T-helper 2 cell (primary cell): Measurements from ENCODE around the gene HOXC13.

Experiments used
- DNase-seq, 5 experiments: peaks; one replicate each; pipeline versions ENCODE4 v3.0.0 to v3.0.0-alpha.2; 2012 to 2022

Gene HOXC13

DNA sequence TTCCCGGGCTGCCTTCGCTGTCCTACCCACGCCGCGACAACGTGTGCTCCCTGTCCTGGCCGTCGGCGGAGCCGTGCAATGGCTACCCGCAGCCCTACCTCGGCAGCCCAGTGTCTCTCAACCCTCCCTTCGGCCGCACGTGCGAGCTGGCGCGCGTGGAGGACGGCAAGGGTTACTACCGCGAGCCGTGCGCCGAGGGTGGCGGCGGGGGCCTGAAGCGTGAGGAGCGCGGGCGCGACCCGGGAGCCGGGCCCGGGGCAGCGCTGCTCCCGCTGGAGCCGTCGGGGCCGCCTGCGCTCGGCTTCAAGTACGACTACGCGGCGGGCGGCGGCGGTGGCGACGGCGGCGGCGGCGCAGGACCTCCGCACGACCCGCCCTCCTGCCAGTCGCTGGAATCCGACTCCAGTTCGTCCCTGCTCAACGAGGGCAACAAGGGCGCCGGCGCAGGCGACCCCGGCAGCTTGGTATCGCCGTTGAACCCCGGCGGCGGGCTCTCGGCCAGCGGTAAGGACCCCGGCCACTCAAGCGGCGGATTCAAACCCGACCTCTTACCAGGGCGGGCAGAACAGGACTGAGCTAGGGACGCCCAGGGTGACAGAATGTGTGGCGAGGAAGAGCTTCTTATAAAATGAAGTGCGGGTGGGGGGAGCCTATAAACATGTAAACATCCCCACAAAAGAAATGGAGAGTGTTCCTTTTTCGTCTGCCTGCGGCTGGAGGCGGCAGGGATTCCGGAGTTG is 16.6 kb downstream of the HOXC13 start:
- no peak for DNase-seq

DNA sequence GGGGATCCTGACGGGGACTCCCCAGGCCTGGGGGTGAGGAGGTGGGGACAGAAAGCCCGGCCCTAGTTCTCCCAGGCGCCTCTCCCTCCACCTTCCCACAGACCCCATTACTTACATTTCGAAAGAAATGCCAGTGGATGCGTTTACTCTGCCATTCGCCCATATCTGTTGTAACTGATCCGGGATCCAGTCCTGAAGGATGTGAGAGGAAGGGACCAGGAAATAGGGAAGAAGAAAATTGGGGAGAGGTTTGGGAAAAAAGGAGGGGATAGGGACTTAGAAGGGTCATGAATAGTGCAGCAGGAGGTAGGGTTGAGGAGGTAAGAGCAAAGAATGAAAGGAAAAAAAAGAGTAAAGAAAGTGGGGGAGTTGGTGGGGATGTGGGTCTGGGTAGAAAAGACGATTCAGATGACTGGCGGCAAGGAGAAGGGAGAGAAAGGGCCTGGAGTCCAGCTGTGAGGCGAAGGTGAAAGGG is 17.2 kb downstream of the HOXC13 start:
- DNase-seq = no peak

DNA sequence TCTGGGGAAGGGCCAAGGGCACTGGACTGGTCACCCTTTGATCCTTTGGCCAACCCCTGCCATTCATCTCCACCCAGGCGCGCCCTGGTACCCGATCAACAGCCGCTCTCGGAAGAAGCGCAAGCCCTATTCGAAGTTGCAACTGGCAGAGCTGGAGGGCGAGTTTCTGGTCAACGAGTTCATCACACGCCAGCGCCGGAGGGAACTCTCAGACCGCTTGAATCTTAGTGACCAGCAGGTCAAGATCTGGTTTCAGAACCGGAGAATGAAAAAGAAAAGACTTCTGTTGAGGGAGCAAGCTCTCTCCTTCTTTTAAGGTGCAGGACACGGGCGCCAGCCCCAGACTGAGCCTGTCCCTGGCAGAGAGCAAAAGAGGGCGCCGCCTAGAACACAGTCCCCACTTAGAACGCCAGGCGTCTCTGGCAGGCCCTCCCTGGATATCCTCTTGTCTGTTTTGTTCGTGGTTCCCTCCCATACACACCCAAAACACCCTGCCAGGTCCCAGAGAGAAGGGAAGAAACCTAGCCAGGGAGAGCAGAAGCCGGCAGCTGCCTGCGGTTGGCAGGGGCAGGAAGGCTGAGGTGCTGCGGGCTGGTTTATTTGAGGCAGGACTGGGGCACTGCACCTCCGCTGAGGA is 17.7 kb downstream of the HOXC13 start:
- no peak for DNase-seq

DNA sequence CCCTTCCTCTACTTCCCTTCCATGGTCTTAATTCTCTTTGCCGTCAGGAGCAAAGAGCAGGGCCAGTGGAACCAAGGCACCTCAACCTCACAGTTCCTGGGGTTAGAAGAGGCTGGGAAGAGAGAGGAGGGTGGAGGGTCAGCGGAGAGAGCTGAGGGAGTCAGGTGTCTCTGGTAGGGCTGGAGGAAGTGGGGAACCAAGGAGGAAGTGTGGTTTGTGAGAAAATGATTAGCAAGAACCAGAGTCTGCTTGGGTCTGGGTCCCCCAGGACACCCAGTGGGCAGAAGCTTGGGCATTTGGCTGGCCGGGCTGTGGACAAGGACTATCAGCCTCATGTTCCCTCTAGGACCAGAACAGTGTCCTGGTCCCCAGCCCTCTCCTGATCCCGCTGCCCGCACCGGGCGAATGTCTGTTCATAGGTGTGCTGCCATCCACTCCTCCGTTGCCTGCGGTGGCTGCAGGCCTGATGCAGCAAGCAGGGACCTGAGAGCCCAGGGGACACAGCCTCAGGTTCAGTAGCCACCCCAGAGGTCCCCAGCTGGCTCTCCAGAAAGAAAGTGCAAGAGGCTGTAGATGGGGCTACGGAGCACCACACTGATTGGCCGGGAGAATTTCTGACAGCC is 18.4 kb downstream of the HOXC13 start:
- DNase-seq = no peak

DNA sequence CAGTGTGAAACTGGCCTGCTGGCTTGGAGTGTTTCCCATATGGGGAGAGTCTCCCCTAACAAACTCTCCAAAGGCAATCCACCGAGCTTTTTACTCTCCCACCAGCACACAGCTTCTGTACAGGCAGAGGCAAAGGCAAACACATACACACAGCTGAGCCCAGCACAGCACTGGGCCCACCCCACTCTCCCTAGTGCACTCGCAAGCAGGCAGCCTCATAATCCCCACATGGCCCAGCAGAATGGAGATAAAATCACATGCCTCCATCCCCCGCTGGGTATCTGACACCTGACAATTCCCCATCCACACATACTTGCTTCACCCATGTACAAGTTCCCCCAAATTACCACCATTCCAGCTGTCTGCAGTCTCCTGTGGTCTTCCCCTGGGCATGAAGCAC is 19.5 kb downstream of the HOXC13 start:
- no peak for DNase-seq

DNA sequence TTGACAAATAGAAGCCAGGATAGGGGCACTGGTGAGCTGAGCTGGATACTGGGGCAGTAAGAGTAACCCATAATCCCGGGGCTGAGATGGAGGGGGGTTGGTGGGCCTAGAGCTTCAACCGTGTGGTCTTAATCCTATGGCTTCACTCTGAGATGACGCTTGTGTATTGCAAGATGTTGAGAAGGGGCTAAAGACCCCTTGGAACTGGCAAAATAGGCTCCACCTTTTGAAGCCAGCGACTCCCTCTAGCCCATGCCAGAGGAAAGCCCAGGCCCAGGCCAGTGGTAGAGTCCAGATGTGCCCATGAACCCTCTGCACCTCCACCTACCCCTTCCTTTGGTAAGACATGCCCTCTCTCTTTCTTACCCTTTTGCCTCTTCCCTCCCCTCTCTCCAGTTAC is 20.7 kb downstream of the HOXC13 start:
- no peak for DNase-seq

DNA sequence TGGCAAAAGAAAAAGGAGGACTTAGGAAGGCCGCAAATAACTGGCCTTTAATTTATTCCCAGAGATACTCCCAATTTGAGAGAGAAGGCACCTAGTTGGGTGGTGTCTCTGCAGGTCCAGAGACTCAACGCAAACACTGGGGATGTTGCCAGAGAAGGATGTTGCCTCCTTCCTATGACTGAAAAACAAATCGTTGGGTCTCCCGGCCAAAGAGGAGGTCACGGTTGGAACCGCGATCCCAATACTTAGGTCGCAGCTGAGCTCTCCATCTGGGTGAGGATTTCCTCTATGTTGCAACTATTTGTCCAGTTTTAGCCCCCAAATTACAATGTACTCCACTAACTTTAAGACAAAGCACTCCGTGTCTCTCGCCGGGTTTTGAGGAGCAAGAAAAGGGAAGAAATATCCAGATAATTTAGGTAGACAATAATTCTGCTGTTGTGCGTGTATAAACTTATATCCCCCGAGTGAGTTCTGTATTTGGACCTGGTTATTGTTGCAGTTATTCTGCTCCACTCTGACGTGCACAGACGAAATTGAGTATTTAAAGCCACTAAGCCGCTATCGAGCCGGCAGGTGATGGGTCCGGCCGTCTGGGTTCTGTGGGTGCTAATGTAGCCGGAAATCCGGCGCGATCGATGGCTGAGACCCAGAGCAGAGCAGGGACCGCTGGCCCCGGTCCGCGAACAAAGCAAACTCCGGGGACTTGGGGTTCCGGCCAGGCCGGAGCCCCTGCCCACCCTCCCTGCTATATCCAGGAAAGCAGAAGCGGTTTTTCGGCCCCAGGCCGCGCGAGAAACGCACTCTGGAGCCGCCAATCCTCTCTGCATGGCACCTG is 21.8 kb downstream of the HOXC13 start:
- DNase-seq = no peak

DNA sequence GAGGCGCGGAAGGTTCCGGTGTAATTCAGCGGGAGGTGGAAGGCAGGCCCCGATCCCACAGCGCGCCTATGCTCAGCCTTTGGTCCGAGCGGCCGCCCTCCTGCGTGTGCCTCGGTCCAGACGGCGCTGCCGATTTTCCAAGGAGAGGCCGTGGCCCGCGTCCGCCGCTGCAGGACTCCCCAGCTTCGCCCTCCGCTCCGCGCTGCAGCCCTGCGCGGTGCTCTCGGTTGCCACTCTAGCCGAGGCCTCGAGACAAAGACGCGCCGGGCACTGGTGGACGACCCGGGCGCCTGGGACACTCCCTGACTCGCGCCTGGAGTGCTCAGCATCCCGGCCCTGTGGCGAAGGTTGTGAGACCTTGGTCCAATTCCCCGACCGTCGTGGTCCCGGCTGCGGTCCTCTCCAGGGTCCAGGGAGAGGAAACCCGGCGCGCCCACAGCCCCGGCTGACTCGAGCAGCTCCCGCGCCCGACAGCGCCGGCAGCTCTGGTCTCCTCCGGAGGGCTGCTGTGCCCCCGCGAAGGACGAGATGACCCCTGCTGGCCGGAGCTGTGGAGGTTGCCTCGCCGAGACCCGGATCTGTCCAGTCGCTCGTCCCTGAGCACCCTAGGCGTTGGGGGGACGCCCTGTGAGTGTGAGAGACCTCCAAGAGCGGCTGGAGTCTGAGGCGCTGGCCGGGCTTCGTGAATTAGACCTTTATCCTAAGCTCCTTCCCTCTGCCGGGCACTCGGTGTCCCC is 22.6 kb downstream of the HOXC13 start:
- no peak for DNase-seq

DNA sequence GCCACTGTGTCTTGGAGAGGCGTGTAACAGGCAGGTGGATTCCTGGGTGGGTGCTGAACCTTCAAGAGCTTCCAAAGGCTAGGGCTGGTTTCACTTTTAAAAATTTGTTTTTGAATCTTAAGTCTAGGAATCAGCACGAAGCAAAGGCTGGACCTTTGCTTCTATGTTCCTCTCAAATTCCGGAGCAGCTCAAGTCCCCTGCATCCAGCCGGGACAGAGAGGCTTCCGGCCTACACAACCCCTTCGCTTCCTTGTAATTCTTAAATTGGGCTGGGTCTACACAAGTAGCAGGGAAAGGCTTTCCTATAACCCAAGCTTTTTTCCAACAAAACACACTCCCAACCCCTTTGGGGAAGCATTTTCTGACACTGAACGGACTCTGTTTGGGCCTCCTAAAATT is 24.4 kb downstream of the HOXC13 start:
- DNase-seq = no peak

DNA sequence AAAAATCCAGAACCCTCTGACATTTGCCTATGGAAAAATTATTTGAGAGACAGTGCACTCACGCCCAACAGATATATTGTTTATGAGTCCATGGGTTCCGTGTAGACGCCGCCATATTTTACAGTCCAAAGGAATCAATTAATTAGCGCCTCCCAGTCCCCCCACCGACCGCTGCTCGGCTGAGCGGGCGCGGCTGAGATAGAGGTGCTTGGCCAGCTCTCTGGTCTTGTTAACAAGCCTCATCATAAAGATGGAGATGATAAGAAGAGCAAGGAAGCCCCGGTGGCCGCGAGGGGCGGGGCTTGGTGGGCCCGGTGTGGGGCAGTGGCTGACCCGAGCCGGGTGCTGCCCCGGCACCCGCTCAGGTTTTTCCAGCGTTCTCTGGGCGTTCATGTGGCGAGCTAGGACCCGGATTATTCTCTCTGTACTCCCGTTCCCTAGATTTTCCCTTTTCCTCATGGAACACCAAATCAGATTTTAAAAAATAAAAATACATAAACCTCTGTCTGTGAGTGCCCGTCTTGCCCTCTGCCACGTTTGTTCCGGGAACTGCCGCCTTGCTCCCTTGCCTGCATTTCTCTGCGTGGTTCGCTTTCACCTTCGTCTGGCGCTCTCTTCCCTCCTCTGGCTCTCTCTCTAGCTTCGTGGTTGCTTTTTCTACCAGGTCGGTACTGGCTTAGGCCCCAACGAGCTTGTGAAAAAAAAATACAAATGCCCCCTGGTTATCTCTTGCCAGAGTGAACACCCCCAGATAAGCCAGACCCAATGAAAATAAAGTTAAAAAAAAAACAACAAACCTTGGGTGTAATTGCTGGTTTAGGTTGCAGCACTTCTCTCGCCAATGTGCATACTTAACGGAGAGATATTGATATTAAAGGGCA is 25.0 kb downstream of the HOXC13 start:
- no peak for DNase-seq

DNA sequence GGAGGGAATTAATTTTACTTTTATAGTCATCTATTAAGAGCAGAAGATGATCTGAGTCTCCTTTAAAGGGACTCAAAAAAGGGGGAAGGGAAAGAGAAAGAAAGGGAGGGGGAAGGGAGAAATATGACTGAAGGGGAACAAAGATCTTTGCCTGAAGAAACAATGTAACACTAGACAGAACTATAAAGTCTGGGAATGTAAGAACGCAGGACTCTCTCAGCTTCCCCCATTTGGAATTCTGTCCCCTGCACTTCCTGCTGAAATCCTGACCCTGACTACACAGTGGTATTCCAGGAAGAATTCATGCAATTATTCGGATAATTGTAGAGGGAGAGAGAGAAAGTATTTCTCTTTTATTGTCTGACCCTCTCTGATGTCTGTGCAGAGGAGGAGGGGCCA is 25.7 kb downstream of the HOXC13 start:
- no peak for DNase-seq

DNA sequence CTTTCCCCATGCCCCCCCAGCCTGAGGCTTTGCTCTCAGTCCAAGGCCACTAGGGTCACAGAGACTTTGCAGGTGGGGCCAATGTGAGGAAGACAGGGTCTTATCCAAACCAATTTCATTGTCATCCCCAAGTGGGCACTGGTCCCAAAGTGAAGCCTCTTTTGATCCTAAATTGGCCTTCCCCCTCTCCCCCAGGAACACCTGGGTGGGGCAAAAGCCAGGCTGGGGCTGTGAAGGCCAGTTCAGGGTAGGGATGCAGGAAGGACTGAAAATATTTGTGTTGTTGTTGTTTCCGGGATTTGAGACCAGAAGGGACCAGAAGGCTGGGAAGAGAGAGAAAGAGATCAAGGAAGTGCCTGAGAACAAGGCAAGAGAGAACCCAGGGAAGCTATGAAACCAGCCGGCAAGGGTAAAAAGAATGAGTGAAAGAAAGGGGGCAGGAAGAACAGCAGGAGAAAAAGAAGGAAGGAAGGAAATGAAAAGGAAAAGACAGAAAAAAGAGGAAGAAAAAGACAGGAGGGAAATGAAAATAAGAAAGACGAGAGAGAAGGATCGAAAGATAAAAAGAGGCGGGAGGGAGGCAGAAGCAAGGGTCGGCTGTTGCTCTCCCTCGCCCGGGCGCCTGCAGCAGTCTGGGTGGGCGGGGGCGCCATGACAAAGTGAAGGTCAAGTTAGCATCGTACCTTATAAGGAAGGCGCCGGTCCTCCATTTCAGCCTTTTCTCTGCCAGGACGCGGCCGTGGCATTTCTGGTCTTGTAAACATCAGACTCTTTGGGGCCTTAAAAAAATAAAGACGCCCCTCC is 26.9 kb downstream of the HOXC13 start:
- DNase-seq = no peak

DNA sequence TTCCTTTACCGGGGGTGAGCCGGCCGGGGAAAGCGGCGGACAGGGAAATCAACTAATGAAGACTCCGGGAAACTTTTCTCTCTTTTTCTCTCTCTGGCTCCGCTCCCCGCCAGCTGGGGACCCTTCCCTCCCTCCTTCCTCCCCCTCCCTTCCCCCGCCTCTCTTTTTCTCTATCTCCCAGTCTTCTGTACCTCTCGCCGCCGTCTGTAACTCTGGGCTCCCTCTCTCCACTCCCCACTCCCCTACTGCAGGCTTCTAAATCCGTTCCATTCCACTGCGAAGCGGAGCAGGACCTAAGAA is 27.4 kb downstream of the HOXC13 start:
- no peak for DNase-seq

DNA sequence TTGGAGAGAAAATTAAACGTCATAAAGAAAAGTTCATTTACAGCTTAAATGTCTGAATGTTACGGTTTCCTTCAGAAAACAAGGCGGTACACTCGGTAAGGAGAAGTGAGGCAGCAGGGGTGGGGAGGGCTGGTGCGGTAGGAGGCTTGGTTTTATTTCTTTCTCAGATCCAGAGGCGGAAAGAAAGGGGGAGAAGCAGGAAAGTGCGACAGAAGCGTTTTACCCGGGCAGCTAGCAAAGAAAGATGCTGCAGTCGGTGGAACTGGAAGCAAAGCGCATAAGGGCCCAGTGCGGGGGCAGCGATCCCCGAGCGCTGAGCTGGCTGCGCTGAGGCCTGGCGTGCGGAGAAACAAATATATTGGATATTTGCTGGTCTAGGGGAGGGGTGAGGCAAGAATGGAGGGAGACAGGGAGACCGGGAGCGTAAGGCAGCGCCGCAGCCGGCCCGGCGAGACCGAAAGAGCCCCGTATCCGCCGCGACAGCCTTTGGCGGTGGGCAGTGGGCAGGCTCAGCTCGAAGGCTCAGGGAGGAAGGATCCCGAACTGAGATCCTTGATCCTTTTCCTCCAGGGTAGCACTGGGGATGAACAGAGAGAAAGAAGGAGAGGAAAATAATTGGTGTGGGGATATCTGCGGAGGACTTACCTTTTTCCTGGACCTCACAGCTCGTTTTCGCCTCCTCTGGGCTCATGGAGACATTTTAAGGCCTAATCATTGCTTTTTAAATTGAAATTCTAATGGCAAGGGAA is 27.9 kb downstream of the HOXC13 start:
- no peak for DNase-seq

DNA sequence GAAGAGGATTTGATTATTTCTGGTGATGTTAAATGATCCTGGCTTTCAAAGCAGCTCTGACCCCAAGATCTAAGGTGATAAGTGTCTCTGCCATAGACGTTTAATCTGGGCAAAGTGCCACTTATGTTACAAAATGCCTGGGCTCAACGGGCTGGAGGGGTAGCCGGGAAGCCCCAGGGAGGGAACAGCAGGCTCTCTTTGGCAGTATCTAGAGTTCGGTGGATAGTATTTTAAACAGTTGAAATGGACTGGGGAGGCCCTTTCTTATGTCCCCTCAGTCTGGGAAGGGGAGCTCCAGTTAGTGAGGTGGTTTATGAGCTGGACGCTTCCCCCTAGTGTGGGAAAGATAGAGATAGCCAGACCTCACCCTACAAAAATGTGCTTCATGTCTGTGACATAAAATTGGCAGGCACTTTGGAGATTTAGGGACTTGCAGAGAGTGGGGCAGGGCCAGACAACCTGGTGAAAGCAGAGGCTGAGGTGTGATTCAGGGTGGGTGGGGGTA is 28.8 kb downstream of the HOXC13 start:
- no peak for DNase-seq

DNA sequence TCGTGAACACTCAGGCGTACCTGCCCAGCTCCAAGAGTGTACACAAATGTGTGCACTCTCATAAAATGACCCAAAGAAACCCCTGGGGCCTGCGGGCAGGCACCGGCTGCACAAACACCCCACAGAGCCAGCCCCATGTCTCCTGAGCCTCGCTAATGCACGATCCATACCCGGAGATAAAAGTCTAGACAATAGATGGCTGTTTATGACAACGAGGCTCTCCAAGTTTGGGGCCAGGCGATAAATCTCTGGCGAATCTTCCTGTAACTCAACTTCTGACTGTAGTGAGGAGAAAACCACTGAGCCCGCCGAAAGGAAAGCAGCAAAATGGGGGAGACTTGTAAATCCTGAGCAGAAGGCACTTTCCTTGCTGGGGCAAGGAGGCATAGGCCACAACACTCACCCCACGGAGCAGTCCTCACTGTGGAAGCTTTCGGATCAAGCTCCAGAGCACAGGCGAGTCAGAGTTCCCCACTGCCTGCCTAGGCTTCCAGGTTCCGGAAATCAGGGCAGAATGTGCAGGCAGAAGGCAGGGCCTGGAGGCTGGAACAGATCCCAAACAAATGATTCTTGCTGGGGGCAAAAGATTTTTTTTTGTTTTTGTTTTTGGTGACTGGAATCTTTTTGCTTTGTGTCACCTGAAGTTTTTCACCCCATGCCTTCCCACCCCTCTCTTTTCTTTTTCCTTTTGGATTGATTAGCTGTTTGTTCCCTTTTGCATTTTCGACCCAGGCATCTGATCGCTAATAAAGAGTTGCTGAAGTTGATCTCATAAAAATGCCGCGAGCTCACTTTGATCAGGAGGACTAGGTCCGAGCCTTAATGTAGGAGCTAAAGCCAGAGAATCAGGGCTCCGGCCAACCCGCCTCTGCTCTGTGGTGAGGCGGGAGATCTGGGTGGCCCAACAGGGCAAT is 29.8 kb downstream of the HOXC13 start:
- no peak for DNase-seq

DNA sequence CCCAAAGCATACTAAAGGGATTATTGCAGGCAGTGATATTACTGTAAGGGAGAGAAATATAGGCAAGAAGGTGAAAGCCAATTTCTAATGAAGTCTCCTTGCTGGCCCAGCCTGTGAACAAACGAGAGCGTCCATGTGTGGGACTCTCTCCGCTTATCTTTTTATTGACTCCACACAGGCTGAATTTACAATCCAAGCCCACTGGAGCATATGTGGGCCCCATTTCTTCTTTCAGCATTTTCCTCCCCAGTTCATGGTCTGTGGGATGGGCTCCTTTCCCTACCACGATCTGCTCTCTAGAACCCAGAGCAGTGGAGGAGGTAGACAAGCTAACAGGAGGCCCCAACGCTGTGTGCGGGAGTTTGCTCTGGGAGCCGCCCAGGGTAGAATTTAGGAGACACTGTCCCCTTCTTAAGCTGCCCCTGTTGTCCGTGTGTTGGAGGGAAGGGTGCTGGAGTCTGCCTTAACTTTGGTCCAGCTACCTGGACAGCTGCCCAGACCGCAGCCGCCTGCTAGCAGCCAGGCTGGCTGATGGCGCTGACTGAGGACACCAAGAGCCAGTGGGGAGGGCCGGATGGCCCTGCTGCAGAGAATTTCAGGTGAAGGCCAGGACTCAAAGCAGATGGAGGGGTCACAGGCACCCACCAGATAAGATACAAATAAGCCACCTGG is 31.1 kb downstream of the HOXC13 start:
- DNase-seq = no peak

DNA sequence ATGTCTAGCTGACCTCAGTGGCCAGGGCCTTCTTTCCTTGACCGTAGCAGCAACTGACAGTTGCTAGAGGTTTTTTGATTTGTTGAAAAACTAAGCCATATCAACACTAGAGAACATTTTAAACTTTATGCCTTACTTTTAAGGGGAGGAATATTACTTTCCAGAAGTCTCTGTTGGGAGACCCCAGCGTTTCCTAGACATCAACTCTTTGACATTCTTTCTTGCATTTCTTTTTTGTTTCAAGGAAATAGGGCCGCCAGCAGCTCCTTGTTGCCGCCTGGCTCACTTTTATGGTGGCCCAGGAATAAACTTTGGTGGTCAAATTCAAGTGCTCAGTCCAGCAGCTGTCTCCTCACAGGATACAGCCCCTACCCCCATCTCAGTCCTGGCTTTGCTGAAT is 31.8 kb downstream of the HOXC13 start:
- DNase-seq = no peak
